GM12878 (cell line): ENCODE data around the gene IFNLR1.

ENCODE experiments used
- EZH2 ChIP-seq: IDR thresholded peaks from 2 replicates; pipeline ENCODE4 v1.6.1; 2012; ENCODE audit warnings: low read depth, mild to moderate bottlenecking, control low read depth, inconsistent platforms, low read length, borderline replicate concordance; ENCODE audit not compliant: control insufficient read depth
- HDGF ChIP-seq: fragments of 450-650 bp; IDR thresholded peaks from 2 replicates; pipeline ENCODE4 v1.6.1; 2016; ENCODE audit warnings: antibody characterized with exemption
- MAX ChIP-seq: IDR thresholded peaks from 2 replicates; pipeline ENCODE4 v1.6.1; 2012; ENCODE audit warnings: low read depth, low read length, improper control_type of control experiment
- REST ChIP-seq: IDR thresholded peaks from 2 replicates; pipeline ENCODE4 v1.6.1; 2012; ENCODE audit warnings: mild to moderate bottlenecking, low read depth, low read length
- TCF12 ChIP-seq: IDR thresholded peaks from 2 replicates; pipeline ENCODE4 v1.6.1; 2011; ENCODE audit warnings: low read depth, mild to moderate bottlenecking, low read length
- TF ChIP-seq, protein P1 (sequence below), 3 experiments: IDR thresholded peaks in 2 of 3; conservative IDR thresholded peaks in 1 of 3; 2 replicates each; pipeline ENCODE4 v1.5.1; 2011; ENCODE audit warnings: low read depth in 3 of 3, low read length in 3 of 3, mild to moderate bottlenecking in 3 of 3, control low read depth in 2 of 3, moderate library complexity in 2 of 3, inconsistent platforms in 1 of 3, mixed read lengths in 1 of 3; ENCODE audit not compliant: control insufficient read depth in 2 of 3, insufficient read depth in 1 of 3; ENCODE audit errors: extremely low read depth in 1 of 3

DNA sequence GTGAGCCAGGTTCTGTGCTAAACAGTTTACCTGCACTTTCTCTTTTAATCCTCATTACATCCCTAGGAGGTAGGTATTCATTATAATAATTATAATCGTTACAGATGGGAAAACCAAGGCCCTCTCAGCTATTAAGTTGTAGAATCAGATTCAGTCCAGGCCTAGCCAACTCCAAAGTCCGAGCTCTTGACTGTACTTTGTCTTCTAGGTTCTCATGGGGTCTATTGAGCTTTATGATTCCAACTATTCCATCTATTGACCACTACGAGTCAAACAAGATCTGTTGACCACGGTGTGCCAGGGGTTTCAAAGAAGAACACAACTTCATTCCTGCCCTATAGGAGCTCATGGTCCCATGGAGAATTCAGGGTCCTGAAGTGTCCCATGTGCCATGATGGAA lies 2.0 kb downstream of the IFNLR1 start:
- TF ChIP-seq HDGF (no peak), TCF12 (no peak), MAX (no peak), REST (no peak), EZH2 (no peak)
- TF ChIP-seq, protein P1, sequence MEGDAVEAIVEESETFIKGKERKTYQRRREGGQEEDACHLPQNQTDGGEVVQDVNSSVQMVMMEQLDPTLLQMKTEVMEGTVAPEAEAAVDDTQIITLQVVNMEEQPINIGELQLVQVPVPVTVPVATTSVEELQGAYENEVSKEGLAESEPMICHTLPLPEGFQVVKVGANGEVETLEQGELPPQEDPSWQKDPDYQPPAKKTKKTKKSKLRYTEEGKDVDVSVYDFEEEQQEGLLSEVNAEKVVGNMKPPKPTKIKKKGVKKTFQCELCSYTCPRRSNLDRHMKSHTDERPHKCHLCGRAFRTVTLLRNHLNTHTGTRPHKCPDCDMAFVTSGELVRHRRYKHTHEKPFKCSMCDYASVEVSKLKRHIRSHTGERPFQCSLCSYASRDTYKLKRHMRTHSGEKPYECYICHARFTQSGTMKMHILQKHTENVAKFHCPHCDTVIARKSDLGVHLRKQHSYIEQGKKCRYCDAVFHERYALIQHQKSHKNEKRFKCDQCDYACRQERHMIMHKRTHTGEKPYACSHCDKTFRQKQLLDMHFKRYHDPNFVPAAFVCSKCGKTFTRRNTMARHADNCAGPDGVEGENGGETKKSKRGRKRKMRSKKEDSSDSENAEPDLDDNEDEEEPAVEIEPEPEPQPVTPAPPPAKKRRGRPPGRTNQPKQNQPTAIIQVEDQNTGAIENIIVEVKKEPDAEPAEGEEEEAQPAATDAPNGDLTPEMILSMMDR (IDR thresholded peaks at IDR 0.05 in 2 of 3, conservative IDR thresholded peaks at IDR 0.05 in 1 of 3; ENCODE audit: control insufficient read depth in 2 of 3, extremely low read depth in 1 of 3, insufficient read depth in 1 of 3, low read depth in 3 of 3, low read length in 3 of 3), result no peak
